GM11168 (cell line): ENCODE data around the gene SERPINB12.

ENCODE experiments used
- in situ Hi-C: fragments of 300-500 bp; cut with MboI; formaldehyde crosslinking; loops from one replicate; pipeline ENCODE4 v1.12.0; 2022; ENCODE audit warnings: low sequenced_read_pairs; ENCODE audit not compliant: unreplicated experiment

SERPINB12 gene

DNA sequence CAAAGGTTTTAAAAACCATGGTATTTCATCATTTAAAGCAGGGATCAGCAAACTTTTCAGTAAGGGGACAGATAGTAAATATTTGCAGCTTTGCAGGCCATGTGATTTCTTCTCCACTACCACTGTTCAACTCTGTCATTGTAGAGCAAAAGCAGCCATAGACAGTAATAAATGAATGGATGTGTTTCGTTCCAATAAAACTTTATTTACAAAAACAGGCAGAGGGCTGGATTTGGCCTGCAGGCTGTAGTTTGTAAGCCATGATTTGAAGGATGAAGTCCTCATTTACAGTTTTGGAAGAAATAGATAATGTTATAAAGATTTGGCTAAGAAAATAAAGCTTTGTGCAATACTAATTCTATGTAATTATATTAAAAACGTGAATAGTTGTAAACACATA lies 1.8 kb downstream of the SERPINB12 start:
- in situ Hi-C loops: no loop called here

DNA sequence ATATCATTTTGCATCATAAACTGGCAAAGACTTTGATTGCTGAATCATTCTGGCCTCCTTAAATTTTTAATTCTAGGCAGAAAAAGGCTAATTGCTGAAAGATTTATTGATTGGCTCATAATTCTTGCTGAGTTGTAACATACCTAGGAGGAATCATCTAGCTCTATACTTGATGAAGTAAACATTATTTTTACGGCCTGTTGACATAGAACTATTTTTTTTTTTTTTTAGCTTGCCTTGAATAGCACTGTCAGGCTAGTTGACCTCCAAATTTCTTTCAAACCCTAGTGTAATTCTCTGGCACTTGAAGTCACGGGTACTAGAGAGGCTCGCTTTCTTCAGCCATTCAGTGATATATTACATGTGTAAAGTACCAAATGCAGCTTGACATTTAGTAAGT lies 2.8 kb downstream of the SERPINB12 start:
- in situ Hi-C loops: no loop called here

DNA sequence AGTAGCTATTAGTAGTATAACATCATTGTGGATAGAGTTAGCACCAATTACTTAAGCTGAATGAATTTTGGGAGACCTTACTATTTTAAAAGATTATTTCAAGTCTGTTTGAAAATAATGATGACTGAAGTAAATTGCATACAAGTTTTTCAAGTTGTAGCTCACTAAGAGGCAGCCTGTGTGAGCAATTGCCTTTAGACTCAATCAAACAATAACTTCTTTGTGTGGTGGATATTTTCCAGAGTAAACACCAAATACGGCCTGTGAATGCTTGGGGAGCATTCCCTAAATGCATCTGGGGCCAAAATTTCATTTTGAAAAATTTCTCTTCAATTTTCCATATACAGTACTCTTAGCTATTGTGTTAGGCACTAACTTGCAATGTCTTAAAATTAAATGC lies 7.9 kb downstream of the SERPINB12 start:
- in situ Hi-C loops: no loop called here

DNA sequence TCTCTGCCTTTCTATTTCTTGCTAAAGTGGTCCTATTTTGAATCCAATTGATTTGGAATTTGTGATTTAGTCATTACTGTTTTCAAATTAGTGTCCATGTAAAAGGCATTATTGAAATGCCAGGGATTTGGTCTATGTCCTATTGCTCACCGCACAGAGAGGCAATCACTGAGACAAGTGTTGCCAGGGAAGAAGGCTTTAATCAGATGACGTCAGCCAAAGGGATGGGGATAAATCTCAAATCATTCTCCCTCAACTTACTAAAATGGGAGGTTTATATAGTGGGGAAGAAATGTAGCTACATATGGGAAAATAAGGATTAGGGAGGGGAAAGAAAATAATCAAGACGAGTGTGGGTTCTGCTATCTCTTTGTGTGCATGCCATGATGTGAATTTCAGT lies 9.6 kb downstream of the SERPINB12 start:
- in situ Hi-C loops: no loop called here

DNA sequence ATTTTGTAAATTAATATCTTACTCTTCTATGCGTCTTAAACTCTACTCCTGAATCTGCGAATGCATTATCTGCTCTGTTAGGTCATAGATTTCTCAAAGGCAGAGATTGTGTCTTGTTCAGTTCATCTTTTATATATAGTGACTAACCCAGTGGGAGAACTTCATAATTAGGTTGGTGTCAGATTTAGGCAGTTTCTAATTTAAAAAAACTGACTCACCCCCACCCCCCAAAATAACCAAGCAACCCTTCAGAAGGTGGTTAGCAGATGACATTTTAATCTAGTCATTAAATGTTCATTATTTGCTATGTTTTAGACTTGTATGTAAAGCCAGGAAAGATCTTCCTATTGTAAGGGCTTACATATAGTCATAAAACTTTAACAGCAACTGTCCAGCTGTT lies 10.4 kb downstream of the SERPINB12 start:
- in situ Hi-C loops: no loop called here

DNA sequence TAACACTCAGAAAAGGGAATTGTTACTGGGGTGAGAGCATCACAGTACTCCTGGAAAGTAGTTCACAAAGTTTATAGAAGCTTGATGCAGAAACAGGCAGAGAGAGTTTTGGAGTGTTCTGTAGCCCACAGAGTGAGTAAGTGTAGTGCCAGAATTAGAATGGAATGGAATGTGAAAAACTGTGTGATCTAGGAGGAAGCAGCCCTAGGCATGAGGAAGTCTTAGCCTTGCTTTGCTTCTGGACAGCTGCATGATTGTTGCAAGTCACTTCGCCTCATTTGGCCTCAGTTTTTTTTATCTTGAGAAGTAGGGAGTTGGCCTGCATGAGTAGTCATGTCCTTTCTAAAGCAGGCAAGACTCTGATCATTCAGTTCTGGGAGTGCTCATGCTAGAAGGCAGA lies 10.9 kb downstream of the SERPINB12 start:
- in situ Hi-C loops: no loop called here

DNA sequence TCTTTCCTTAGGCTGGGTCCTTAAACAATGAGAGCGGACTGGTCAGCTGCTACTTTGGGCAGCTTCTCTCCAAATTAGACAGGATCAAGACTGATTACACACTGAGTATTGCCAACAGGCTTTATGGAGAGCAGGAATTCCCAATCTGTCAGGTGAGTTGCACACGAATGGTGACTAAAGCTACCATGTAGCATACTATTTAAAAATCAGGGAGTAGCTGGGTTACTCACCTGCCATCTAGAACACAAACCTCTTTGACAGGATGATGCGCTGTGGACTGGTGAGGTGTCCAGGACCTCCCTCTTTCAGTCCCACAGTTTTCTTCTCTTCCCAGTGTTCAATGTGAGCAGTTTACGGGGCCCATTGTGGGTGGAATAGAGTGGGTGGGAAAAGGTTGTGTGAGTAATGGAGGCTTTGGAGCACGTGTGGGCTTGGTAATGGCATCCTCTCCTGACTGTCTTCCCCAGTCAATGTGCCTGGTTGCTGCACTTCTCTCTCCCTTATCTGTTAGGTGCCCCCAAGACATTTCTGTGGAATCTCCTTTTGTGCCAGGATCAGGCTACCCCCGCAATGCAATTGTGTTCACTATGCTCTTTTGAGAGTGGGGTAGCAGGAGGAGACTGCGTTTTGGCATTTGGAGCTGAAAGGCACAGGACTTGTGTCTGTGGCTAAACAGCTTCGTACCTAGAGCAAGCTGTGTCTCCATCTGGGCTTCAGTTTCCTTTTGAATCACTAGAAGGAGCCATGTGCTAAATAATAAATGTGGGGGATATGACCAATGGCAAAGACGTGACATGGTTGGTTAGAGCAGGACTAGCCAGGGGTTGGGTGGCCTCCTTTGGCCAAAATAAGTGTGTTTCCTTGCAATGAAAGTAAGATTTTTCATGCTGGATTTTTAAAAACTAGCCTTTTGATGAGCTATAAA lies 17.7 kb downstream of the SERPINB12 start:
- in situ Hi-C loops: no loop called here

DNA sequence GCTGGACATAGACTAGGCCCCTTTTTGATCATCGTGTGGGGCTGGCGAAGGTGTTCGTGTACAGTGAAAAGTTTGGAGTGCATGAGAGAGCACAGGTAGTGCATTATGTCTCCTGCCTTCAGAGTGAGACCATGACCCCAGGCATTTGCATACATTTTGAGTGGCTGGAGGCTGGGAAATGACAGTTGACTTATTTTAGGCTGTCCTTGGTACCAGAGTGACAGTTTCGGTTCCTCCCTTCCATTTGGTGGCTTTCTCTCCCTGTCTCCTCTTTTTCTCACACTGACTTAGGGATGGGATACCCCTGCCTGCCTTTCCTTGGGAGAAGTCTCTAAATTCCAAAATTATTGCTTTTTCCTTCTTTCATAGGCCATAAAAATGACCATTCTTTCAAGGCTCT lies 20.1 kb downstream of the SERPINB12 start:
- in situ Hi-C loops: no loop called here

DNA sequence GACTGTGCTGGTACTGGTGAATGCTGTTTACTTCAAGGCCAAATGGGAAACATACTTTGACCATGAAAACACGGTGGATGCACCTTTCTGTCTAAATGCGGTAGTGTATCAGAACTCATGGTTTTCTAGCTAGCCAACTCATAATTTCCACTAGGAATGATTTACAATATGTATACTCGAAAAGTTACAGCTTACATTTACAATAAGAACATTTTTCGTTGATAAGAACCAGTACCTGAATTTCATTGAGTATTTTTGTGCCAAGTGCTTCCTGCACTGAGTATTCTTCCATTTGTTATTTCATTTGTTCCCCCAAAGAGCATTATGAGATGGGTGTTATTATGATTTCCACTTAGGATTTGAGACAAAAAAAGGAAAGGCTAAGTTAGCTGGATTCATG lies 21.9 kb downstream of the SERPINB12 start:
- in situ Hi-C loops: no loop called here

DNA sequence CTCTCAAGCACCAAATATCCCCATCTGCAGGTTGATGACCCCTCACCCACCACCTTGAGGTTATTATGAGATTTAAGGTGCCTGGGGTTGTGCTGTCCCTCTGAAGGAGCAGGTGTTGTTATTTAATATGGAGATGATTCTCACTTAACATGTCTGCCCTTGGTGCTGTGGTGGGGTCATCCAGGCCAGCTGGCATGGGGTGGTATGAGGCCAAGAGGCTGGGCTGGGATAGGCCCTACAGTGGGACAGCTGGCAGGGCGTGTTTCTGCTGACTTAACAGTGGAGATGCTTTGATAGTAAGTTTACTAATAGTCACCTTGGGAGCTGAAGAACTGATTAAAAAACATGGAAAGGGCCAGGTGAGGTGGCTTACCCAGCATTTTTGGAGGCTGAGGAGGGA lies 22.4 kb downstream of the SERPINB12 start:
- in situ Hi-C loops: no loop called here

DNA sequence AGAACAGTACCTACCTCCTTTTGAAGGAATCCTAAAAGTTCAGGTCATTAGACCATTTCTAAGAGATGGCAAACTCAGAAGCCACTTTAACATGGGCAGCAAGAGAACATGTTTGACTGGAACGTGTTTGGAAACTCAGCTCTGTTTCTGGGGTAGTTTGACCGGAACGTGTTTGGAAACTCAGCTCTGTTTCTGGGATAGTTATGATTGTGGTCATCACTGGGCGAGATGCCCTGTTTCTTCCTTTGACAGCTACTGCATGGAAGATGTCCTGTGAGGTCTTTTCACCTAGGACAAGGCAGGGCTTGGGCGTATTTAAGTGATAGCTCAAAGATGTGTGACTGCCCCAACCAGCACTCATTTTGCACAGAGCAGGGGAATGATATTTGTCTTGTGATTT lies 25.1 kb downstream of the SERPINB12 start:
- in situ Hi-C loops: no loop called here

DNA sequence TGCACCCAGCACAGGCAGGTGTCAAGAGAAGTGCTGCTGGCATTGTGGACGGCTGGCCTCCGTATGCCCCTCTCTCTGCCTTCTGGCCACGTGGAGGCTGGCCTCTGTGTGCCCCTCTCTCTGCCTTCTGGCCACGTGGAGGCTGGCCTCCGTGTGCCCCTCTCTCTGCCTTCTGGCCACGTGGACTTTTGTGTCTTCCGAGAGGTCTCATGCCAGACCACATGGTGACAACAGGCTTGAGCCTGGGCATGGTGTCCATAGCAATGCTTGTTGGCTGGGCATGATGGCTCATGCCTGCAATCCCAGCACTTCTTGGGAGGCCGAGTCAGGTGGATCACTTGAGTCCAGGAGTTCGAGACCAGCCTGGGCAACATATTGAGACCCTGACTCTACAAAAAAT lies 25.7 kb downstream of the SERPINB12 start:
- in situ Hi-C loops: no loop called here

DNA sequence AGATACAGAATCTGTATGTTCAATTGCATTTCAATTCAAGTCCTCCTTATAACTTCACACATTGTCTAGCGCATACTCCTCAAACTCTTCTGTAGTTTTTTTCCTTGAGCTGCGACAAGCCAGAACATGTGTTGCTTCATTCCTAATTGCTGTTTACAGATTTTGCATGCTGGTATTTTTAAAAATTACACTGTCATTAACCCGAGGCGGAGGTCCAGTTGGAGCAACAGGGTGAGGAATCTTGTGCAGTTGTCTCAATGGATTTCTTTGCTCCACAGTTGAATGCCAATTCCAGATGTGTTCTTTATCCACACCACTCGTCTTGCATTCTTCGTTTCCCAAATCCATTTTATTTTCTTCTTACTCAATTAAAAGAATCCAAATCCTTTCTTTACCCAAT lies 28.6 kb downstream of the SERPINB12 start:
- in situ Hi-C loops: no loop called here

DNA sequence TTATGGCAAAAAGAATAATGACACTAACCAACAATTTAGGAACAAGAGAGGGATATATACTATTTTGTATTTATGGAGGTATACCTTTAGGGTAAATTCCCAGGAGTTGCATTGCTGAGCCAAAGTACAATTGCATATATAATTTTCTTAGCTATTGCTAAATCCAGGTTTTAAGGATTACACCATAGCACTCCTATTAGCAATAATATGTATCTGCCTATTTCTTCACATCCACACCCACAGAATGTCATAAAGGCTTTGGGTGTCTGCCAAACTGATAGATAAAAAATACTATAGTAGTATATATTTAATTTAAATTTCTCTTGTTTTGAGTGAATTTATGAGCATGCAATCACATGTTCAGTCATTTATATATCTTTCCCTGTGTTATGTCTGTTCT lies 33.5 kb downstream of the SERPINB12 start:
- in situ Hi-C loops: no loop called here

DNA sequence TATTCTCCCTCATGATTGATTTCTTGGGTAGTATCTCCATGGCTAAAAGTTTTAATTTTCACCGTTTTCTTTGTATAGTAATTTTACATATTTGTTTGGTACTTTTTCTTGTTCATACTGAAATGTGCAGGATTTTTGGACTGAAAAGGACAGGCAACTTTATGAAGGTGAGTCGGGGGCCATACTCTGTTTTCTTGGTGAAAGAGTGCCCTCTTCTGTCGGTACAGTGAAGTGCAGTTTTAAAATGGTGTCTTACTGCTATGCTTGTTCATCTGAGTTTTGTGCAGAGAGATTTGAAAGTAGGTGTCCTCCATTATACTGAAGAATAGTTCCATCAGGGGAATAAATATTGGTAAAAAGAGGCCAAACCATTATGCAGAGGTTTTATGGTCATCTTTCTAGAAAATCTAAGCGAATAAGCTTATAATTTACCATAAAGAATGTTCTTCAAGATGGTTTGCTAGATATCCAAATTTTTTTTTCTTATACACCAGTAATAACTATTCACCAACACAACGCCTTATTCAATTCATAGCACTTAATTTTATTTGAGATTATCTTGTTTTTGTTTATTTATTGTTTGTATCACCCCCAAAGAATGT lies 36.3 kb downstream of the SERPINB12 start:
- in situ Hi-C loops: no loop called here

DNA sequence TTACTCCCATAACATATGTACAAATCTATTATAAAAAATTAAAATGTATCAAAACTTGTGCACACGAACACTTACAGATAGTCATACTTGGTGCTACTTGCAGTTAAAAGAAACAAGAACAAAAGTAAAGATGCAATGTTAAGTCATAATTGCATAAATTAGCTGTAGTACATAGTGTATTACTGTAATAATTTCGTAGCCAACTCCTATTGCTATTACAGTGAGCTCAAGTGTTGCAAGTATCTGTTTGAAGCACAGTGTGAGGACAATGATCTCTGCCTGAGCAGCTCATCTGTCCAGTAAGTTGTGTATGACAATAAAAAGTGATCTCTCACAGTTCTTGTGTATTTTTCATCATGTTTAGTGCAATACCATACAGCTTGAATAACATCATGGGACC lies 37.4 kb downstream of the SERPINB12 start:
- in situ Hi-C loops: no loop called here

DNA sequence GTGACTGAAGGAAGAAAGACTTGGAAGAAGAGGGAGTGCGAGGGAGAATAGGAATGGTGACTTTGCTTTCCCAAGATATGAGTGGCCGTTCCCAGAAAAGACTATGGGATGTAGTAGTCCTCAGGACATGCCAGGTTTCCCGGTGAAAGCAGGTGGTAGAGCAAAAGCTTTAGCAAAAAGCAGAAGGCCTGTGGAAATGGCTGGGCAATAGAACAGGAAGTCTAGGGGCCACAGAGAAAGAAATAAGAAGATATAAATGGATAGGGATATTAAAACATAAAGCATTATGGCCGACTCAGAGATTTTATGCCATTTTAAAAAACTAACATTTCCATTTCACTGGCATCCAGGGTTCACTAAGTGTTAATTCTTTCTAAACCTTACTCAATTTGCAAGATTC lies 43.8 kb downstream of the SERPINB12 start:
- in situ Hi-C loops: no loop called here

DNA sequence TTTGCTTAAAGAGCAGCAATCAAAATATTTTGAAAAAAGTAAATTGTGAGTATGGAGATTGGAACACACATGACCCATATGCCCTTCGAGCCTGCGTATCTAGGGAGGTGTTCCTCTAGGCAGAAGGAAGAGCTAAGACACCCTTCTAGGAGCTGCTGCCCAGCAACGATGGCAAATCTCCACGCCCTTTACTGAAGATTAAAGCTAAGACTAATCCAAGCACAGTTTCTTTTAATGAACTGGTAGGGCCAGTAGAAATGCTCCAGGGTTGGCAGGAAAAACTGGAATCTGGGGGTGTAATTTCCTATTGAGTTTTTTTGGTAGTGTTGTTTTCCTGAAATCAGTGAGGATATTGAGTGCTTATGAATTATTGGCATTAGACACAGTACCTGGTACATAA lies 44.3 kb downstream of the SERPINB12 start:
- in situ Hi-C loops: no loop called here

DNA sequence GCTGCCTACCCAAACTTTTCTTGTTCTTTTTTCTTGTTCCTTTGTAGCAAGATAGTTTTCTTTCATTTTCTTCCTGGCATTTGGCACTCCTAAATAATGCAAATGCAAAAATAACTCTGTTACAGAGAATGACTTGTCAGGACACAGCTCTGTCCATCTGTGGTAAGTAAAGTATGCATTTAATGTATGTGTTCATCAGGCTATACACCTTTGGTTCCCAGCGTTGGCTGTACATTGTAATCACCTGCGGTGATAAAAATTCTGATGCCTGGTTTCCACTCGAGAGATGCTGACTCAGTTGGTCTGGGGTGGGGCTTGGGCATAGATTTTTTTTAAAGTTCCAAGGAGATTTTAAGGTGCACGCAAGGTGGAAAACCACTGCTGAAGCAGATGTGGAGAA lies 44.8 kb downstream of the SERPINB12 start, which contains the start of gene SERPINB13:
SERPINB13 (plus strand) TSS at position 378 of the 400 bp plus-strand sequence. CDS start 1,325 bp downstream, outside the sequence.
- in situ Hi-C loops: no loop called here

DNA sequence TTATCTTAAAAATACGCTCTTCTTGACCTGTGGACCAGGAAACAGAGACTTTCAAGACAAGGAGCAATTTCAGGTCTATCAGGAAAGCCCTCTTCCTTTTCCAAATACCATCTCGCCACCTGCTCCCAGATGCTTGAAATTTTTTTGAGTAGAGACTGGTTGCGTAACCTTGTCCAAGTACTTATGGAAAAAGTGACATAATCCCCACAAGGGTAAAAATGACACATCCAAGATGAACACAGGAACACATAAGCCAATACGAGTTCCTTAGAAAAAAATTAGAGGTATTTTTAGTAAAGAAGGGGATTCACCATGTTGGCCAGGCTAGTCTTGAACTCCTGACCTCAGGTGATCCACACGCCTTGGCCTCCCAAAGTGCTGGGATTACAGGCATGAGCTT lies 46.7 kb downstream of the SERPINB12 start:
- in situ Hi-C loops: no loop called here

DNA sequence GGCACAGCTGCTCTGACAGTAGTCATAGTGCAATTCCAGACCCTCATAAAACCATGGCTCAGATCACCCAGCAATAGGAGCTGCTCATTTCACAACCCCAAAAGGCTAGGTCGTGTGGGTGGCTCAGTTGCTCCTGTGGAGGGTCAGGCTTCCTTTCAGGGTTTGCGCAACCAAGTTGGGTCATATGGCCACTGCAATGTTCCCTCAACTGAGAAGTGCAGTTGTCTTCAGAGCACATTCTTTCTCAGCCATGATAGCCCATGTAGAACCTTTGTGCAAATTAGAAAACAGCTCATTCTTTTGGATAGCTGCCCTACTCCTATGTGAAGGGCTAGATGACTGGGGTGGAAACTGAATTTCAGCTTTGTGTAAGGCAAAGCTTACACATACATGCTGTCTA lies 48.2 kb downstream of the SERPINB12 start:
- in situ Hi-C loops: no loop called here
